GM12878 (cell line): ENCODE results near the gene ATP6V0C. TPM values are rescaled to one million over a fixed set of nuclear protein-coding genes. Genes with fewer than 3 reads are reported as not detected.

Experiments used
- ATF3 ChIP-seq: IDR thresholded peaks from 2 replicates; pipeline ENCODE4 v1.6.1; 2011; ENCODE audit warnings: low read depth, mild to moderate bottlenecking, low read length, moderate library complexity, borderline replicate concordance; ENCODE audit errors: extremely low read depth
- BCL11A ChIP-seq: IDR thresholded peaks from 2 replicates; pipeline ENCODE4 v1.6.1; 2011; ENCODE audit warnings: low read depth, low read length
- BCL3 ChIP-seq: IDR thresholded peaks from 2 replicates; pipeline ENCODE4 v1.6.1; 2011; ENCODE audit warnings: borderline replicate concordance, low read depth, mild to moderate bottlenecking, moderate library complexity, low read length; ENCODE audit not compliant: insufficient read depth, poor library complexity, severe bottlenecking
- CBX5 ChIP-seq: sonication (generic); IDR thresholded peaks from 2 replicates; pipeline ENCODE4 v1.6.1; 2016; ENCODE audit warnings: low read depth, moderate library complexity, mild to moderate bottlenecking, inconsistent platforms
- CEBPB ChIP-seq, 2 experiments: fragments of 150-350 bp in 1 of 2; IDR thresholded peaks; 2 replicates each; pipeline ENCODE4 v1.6.1; 2012 to 2014; ENCODE audit warnings: low read depth in 2 of 2, low read length in 2 of 2, borderline replicate concordance in 1 of 2, inconsistent platforms in 1 of 2
- CHD1 ChIP-seq: IDR thresholded peaks from 2 replicates; pipeline ENCODE4 v1.6.1; 2012; ENCODE audit warnings: low read depth, low read length, improper control_type of control experiment
- CHD2 ChIP-seq: IDR thresholded peaks from 2 replicates; pipeline ENCODE4 v1.6.1; 2011; ENCODE audit warnings: low read depth, low read length, improper control_type of control experiment, borderline replicate concordance
- CTCF ChIP-seq, 3 experiments: IDR thresholded peaks in 2 of 3; conservative IDR thresholded peaks in 1 of 3; 2 replicates each; pipeline ENCODE4 v1.5.1; 2011; ENCODE audit warnings: low read depth in 3 of 3, low read length in 3 of 3, mild to moderate bottlenecking in 3 of 3, control low read depth in 2 of 3, moderate library complexity in 2 of 3, inconsistent platforms in 1 of 3, mixed read lengths in 1 of 3; ENCODE audit not compliant: control insufficient read depth in 2 of 3, insufficient read depth in 1 of 3; ENCODE audit errors: extremely low read depth in 1 of 3
- DPF2 ChIP-seq: fragments of 450-650 bp; IDR thresholded peaks from 2 replicates; pipeline ENCODE4 v1.6.1; 2017; ENCODE audit warnings: mild to moderate bottlenecking
- ELK1 ChIP-seq: IDR thresholded peaks from 2 replicates; pipeline ENCODE4 v1.6.1; 2012; ENCODE audit warnings: low read depth, low read length, improper control_type of control experiment
- IKZF2 ChIP-seq, 2 experiments: fragments of 450-650 bp; IDR thresholded peaks; 2 replicates each; pipeline ENCODE4 v1.6.1; 2017; ENCODE audit warnings: mild to moderate bottlenecking in 2 of 2, moderate library complexity in 2 of 2
- IRF3 ChIP-seq: fragments of 450-650 bp; IDR thresholded peaks from 2 replicates; pipeline ENCODE4 v1.6.1; 2014; ENCODE audit warnings: mild to moderate bottlenecking
- IRF4 ChIP-seq: IDR thresholded peaks from 2 replicates; pipeline ENCODE4 v1.6.1; 2011; ENCODE audit warnings: low read depth, low read length
- JUND ChIP-seq: IDR thresholded peaks from 2 replicates; pipeline ENCODE4 v1.6.1; 2012; ENCODE audit warnings: low read depth, mild to moderate bottlenecking, low read length, improper control_type of control experiment, moderate library complexity
- KAT2A ChIP-seq: conservative IDR thresholded peaks from 2 replicates; pipeline ENCODE4 v1.6.1; 2011; ENCODE audit warnings: low read depth, low read length; ENCODE audit not compliant: control insufficient read depth
- NRF1 ChIP-seq: conservative IDR thresholded peaks from 2 replicates; pipeline ENCODE4 v1.6.1; 2011; ENCODE audit warnings: mild to moderate bottlenecking, low read depth, low read length, improper control_type of control experiment
- PBX3 ChIP-seq: IDR thresholded peaks from 2 replicates; pipeline ENCODE4 v1.6.1; 2011; ENCODE audit warnings: mild to moderate bottlenecking, low read depth, low read length, moderate library complexity; ENCODE audit not compliant: insufficient replicate concordance
- RCOR1 ChIP-seq: conservative IDR thresholded peaks from 2 replicates; pipeline ENCODE4 v1.6.1; 2012; ENCODE audit warnings: low read depth, low read length, improper control_type of control experiment
- SP1 ChIP-seq: IDR thresholded peaks from one replicate; pipeline ENCODE4 v1.6.1; 2011; ENCODE audit warnings: low read depth, low read length
- USF2 ChIP-seq: IDR thresholded peaks from 2 replicates; pipeline ENCODE4 v1.6.1; 2011; ENCODE audit warnings: low read depth, low read length, improper control_type of control experiment, borderline replicate concordance
- polyA plus RNA-seq, 11 experiments: library from polyadenylated mRNA; depleted of rRNA in 4 of 11; unstranded in 6 of 11; stranded (reverse) in 5 of 11; fragments of >200 nt; fragmentation: Nextera tagmentation in 4 of 11; fragmentation: Illumina TruSeq in 1 of 11; extraction: Ambion mirVana in 4 of 11; extraction: Trizol in 1 of 11; gene quantifications; 1 replicate in 1 of 11; 2 replicates in 10 of 11; pipeline versions ENCODE4 v1.2.1 to v1.2.3, GENCODE V29; 2011 to 2016; ENCODE audit warnings: inconsistent platforms in 2 of 11, missing spikeins in 2 of 11, low read depth in 1 of 11
- total RNA-seq, 4 experiments: library from RNA; depleted of rRNA in 3 of 4; stranded (reverse); fragments of >200 nt in 3 of 4; fragmentation: Illumina TruSeq in 1 of 4; extraction: Trizol in 1 of 4; gene quantifications; 2 replicates each; pipeline versions ENCODE4 v1.2.1 to v1.2.3, GENCODE V29; 2013 to 2021

Gene ATP6V0C
- total and polyA plus RNA-seq, 10 of the 15 experiments (the other 5 are each of a cell fraction or from before 2014, with no cell fraction given) = 2.4 to 135 (median 18.4) TPM

- TF ChIP-seq IRF3 = no peak
- TF ChIP-seq CEBPB (IDR thresholded peaks at IDR 0.05; ENCODE audit: borderline replicate concordance in 1 of 2, low read depth in 2 of 2, low read length in 2 of 2) = no peak
- no peak; a peak in 1 of 4 replicates for TF ChIP-seq IKZF2 (IDR thresholded peaks at IDR 0.05)
- no peak for TF ChIP-seq IRF4
- TF ChIP-seq ELK1 = no peak
- TF ChIP-seq NRF1 = peak; percentile 56
- TF ChIP-seq BCL3 = no peak
- TF ChIP-seq DPF2 = peak; percentile 84; the same call in 1 of the 2 replicates
- peak; percentile 97 for TF ChIP-seq JUND
- peak; percentile 98 for TF ChIP-seq CHD1
- TF ChIP-seq KAT2A = no peak
- TF ChIP-seq RCOR1 = no peak
- peak; percentile 80 for TF ChIP-seq ATF3
- no peak for TF ChIP-seq CBX5
- TF ChIP-seq CTCF (IDR thresholded peaks at IDR 0.05 in 2 of 3, conservative IDR thresholded peaks at IDR 0.05 in 1 of 3; ENCODE audit: control insufficient read depth in 2 of 3, extremely low read depth in 1 of 3, insufficient read depth in 1 of 3, low read depth in 3 of 3, low read length in 3 of 3) = no peak
- TF ChIP-seq CHD2 = 0 out of 2 replicates have a peak, but pooled peaks have one; percentile 13
- TF ChIP-seq USF2 = peak; percentile 81
- no peak for TF ChIP-seq PBX3
- no peak for TF ChIP-seq BCL11A
- peak; percentile 76 for TF ChIP-seq SP1
Measured at GRCh38 chr16:2513405-2514332, at the start of gene ATP6V0C (continued).
